ENCODE measurements around the gene DENND1C. TPM values are rescaled to one million over a fixed set of nuclear protein-coding genes. Genes with fewer than 3 reads are reported as not detected.

DENND1C gene
- total RNA-seq, 8 experiments from 2014 or later: 0.07 to 2.7 (median 0.98) TPM

Other genes starting within 250 kb of the DENND1C start
- 10 to 100 TPM; 12.4 to 88.7 (median 30.1) TPM for gene MLLT1, start 201.8 kb downstream of the DENND1C start, total RNA-seq
- under 1 TPM in 2 of 8 experiments, not detected in 6; 0.21 to 0.38 TPM for gene ACER1, start 148.2 kb downstream of the DENND1C start, total RNA-seq
- gene CLPP, start 120.3 kb downstream of the DENND1C start, total RNA-seq: 10 to 100 TPM; 47.9 to 89.5 (median 65.2) TPM
- 100 to 1,000 TPM in 3 of 8 experiments, 10 to 100 TPM in 5; 39.2 to 136 (median 77.5) TPM for gene ALKBH7, start 109.0 kb downstream of the DENND1C start, total RNA-seq
- gene PSPN, start 105.9 kb downstream of the DENND1C start, total RNA-seq: 1 to 10 TPM; 1.2 to 4.3 (median 1.6) TPM
- 100 to 1,000 TPM in 1 of 8 experiments, 10 to 100 TPM in 7; 46.8 to 103 (median 67.3) TPM for gene GTF2F1, start 88.6 kb downstream of the DENND1C start, total RNA-seq
- gene KHSRP, start 57.0 kb downstream of the DENND1C start, total RNA-seq: 100 to 1,000 TPM in 5 of 8 experiments, 10 to 100 TPM in 3; 84.3 to 408 (median 137) TPM
- gene SLC25A41, start 48.0 kb downstream of the DENND1C start, total RNA-seq: under 1 TPM in 6 of 8 experiments, not detected in 2; 0.29 to 0.76 (median 0.49) TPM
- 10 to 100 TPM; 10.7 to 28.7 (median 15.6) TPM for gene SLC25A23, start 22.0 kb downstream of the DENND1C start, total RNA-seq
- 1 to 10 TPM in 1 of 8 experiments, under 1 TPM in 5, not detected in 2; 0.11 to 1.3 (median 0.46) TPM for gene CRB3, start 17.5 kb downstream of the DENND1C start, total RNA-seq
- gene TUBB4A, start 20.5 kb upstream of the DENND1C start, total RNA-seq: 10 to 100 TPM in 6 of 8 experiments, 1 to 10 TPM in 2; 4.8 to 32.5 (median 15.1) TPM
- gene TNFSF9, start 49.2 kb upstream of the DENND1C start, total RNA-seq: 100 to 1,000 TPM in 1 of 8 experiments, 10 to 100 TPM in 2, 1 to 10 TPM in 5; 1.7 to 118 (median 5.9) TPM
- gene CD70, start 109.4 kb upstream of the DENND1C start, total RNA-seq: 100 to 1,000 TPM in 3 of 8 experiments, 10 to 100 TPM in 2, 1 to 10 TPM in 2, under 1 TPM in 1; 0.71 to 175 (median 11.5) TPM
- gene TNFSF14, start 188.4 kb upstream of the DENND1C start, total RNA-seq: under 1 TPM in 6 of 8 experiments, not detected in 2; 0.04 to 0.77 (median 0.32) TPM
- gene C3, start 238.9 kb upstream of the DENND1C start, total RNA-seq: 100 to 1,000 TPM in 3 of 8 experiments, 1 to 10 TPM in 2, under 1 TPM in 2, not detected in 1; 0.29 to 441 (median 3.3) TPM